HPDE6-E6E7 (cell line): ENCODE results near the gene NOPCHAP1.
"Not testable (repeated sequence)": the region's sequence is repeated elsewhere in the genome, so short reads cannot be mapped to it uniquely, and the experiment has no call there.

Experiments
- DNase-seq: peaks from one replicate; pipeline ENCODE4 v3.0.0; 2011; ENCODE audit warnings: missing footprints; ENCODE audit errors: extremely low spot score

The NOPCHAP1 gene

DNA sequence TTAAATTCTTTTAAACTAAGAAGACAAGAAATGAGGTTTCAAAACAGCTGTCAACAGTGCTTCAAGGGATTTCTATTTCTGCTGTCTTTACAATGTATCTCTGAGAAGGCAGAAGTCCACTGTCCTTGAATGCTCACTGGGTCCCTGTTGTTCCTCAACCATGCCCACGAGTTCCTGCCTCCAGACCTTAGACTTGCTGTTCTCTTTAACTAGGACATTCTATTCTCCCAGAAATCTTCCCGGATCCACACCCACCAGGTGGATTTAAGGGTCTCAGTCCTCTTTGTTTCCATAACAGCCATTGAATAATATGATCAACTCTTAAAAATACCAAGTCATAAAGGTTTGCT is 21.3 kb upstream of the NOPCHAP1 start:
- no peak for DNase-seq

DNA sequence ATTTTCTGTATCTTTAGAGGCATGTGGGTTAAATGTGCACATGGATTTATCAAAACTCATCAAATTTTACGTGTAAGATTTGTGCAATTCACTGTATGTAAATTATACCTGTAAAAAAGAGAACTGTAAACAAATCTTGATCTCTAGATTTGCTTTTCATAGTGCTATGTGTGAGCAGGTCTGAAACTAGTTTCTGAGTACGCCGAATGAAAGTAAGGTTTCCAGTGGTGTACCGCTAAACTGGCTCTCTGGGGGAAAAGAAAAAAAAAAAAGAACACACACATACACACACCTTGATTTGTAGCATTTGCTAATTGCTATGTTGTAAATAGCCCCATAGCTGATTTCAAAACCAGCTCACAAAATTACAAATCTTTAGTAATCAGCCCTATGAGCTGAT is 19.4 kb upstream of the NOPCHAP1 start:
- no peak for DNase-seq

DNA sequence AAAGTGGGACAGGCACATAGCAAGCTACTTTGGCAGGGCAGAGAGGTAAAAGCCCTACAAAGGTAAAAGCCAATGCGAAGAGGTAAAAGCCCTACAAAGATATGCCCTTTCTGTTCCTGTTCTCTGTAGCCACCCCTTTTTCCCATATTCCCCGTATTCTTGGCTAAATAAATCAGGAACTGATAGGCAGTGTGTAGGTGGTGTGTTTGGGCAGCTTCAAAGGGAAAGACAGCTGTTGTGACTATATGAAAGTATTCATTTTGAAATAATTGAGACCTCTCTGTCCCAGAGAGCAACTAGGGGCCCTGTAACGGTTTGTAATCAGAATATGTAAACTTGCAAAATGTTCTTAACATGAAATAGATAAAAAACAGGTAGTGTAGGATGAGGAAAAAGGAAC is 16.8 kb upstream of the NOPCHAP1 start:
- no peak for DNase-seq

DNA sequence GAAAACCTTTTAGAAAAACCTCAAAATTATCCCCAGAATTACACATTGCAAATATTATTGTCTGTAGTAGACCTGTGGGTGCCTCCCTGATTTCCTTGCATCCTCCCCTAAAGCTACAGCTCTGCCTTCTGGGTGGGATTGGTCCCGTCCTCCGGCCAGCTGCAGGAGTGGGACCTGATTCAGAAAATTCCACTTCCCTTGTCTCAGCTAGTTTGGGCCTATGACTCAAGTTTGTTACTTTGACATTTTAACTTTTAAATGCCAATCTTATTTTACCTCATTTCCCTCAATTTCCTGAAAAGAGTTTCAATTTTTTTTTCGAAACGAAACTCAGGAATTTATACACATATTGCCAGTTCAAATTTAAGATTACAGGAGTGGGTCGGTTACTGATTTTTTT is 14.8 kb upstream of the NOPCHAP1 start:
- no peak for DNase-seq

DNA sequence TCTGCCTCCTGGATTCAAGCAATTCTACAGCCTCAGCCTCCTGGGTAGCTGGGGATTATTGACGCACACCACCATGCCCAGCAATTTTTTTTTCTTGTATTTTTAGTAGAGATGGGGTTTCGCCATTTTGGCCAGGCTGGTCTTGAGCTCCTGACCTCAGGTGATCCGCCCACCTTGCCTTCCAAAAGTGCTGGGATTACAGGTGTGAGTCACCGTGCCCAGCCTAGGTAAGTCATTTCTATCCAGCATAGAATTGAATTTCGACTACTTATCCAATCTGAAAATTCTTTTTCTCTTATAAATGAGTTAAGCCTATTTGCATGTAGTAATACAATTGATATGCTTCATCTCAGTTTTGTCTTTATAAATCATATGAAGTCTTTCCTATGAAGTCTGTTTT is 12.9 kb upstream of the NOPCHAP1 start:
- no peak for DNase-seq

DNA sequence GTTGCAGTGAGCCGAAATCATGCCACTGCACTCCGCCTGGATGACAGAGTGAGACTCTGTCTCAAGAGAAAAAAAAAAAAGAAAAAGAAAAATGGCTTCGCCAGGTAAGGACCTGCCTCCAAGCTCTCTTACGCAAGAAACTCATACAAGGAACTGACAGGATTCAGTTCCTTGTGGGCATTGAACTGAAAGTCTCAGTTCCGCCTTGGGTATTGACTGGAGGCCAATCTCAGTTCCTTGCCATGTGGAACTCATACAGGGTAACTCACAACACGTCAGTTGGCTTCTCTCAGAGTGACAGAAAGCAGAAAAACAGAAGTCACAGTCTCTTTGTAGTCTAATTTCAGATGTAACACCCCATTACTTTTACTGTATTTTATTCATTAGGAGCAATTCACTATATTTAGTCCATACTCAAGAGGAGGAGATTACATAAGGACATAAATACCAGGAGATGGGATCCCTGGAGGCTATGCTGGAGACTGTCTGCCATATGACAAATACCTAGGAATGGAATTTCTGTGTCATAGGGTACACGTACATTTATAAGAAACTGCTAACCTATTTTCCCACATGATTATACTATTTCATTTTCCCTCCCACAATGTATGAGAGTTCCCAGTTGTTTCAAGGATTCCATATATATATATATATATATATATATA is 11.4 kb upstream of the NOPCHAP1 start:
- DNase-seq: peak; percentile 38

DNA sequence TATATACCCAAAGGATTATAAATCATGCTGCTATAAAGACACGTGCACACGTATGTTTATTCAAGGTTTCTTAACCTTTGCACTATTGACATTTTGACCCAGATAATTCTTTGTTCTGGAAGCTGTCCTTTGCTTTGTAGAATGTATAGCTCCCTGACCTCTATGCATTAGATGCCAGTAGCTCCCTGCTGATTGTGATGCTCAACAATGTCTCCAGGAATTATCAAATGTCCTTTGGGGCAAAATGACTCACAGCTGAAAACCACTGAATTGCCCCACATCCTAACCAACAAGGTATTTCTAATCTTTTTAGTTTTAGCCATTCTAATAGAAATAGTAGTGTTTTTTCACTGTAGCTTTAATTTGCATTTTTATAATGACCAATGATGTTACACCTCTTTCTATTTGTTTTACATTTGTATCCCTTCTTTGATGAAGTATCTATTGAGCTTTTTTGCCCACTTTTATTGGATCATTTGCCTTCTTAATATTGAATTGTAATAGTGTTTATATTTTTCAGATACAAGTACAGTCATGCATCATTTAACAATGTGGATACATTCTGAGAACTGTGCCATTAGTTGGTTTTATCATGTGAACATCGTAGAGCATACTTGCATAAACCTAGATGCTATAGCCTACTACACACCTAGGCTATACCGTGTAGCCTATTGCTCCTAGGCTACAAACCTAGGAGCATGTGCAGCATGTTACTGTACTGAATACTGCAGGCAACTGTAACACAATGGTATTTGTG is 10.4 kb upstream of the NOPCHAP1 start:
- peak; percentile 54 for DNase-seq

DNA sequence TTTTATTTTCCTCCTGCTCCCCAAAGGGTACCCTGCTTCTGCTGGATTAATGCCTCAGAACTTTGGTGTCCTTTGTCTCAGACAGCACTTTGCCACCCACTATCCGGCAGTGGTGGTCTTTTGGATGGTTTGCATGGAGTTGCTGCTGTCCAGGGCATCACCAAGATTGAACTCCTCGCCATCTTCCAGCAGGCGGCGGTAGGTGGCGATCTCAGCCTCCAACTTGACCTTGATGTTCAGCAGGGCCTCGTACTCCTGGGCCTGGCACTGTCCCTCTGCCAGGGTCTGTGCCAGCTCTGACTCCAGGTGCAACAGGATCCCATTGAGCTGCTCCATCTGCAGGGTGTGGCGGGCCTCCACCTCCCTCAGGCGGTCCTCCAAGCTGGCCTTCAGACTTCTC is 9.4 kb upstream of the NOPCHAP1 start:
- DNase-seq: no peak

DNA sequence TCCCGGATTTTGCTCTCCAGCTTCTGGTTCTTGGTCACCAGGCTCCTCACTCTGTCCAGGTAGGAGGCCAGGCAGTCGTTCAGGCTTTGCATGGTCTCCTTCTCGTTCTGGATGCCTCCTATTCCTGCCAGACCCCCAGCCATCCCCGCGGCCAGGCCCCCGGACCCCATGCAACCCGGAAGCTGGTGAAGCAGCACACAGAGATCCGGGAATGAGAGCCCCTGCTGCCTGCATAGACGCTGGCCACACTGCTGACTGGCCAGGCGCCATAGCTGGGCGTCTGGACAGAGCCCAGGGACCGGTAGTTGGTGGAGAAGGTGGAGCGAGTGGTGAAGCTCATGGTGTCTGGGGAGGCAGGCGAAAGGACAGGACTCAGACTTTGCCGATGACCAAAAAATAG is 8.4 kb upstream of the NOPCHAP1 start:
- not testable (repeated sequence) for DNase-seq

DNA sequence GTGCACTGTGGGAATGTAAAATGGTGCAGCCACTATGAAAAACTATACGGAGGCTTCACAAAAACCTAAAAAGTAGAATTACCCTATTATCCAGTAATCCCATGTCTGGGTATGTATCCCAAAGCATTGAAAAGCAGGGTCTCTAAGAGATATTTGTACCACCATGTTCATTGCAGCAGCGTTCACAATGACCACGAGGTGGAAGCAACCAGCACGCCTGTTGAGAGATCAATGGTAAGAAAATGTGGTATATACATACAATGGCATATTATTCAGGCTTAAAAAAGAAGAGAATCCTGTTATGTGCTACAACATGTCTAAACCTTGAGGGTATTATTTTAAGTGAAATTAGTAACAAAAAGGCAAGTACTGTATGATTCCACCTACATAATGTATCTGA is 910 bp upstream of the NOPCHAP1 start:
- no peak for DNase-seq

DNA sequence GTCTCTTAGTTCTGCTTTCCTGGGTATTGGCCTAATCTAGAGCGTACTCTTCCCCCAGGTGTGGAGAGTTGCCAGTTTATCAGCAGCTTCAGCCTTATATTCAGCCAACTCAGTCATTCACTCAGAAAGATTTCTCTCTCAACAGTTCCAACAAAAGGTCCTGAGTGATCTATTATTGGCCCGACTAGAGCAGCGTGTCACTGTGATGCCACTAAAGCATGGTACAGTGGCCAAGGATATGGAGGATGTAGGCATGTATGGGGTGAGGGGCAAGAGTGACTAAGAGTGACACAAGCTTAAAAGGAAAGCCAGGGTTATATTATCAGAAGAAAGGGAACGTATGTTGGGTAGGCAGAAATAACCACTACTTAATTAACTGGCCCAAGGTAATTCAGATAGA is 4.8 kb downstream of the NOPCHAP1 start:
- no peak for DNase-seq

DNA sequence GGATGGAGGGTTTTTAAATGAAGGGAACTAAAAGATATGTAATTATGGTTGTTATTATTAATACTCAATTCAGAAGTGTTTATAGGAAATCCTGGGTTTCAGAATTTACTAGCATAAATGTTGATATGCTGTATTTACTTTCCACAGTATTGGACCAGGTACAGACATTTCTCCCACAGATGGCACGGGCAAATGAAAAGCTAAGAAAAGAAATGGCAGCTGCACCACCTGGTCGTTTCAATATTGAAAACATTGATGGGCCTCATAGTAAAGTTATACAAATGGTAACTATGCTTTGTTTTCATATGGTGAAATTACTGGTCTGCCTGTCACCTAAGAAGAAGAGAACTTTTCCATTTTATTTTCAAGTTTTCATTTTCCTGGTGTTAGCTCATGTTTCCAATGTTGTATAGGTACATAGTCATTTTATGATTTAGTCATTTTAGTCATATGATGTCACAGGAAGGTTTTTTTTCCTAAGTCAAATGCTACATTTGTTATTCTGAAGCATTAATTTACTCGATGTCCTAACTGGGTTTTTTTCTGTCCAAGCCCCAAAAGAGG is 5.5 kb downstream of the NOPCHAP1 start:
- no peak for DNase-seq

DNA sequence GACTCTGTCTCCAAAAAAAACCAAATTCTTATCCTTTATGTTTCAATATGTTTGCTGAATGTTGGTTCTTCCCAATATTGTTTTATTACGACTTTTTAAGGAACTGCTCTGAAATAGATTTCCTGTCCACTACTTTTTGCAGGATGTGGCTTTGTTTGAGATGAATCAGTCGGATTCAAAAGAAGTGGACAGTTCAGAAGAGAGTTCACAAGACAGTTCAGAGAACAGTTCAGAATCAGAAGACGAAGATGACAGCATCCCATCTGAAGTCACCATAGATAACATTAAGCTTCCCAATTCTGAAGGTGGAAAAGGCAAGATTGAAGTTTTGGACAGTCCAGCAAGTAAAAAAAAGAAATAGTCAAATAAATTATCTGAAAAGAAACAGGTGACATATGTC is 8.2 kb downstream of the NOPCHAP1 start:
- DNase-seq: no peak

DNA sequence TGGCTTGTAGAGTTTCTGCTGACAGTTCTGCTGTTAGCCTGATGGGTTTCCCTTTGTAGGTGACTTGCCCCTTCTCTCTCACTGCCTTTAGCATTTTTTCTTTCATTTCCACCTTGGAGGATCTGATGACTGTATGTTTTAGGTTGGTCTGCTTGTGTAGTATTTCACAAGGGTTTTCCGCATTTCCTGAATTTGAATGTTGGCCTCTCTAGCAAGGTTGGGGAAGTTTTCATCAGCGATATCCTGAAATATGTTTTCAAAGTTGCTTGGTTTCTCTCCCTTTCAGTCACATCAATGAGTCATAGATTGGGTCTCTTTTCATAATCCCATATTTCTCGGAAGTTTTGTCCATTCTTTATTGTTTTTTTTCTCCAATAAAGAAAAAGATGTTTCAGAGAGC is 11.4 kb downstream of the NOPCHAP1 start:
- DNase-seq: no peak

DNA sequence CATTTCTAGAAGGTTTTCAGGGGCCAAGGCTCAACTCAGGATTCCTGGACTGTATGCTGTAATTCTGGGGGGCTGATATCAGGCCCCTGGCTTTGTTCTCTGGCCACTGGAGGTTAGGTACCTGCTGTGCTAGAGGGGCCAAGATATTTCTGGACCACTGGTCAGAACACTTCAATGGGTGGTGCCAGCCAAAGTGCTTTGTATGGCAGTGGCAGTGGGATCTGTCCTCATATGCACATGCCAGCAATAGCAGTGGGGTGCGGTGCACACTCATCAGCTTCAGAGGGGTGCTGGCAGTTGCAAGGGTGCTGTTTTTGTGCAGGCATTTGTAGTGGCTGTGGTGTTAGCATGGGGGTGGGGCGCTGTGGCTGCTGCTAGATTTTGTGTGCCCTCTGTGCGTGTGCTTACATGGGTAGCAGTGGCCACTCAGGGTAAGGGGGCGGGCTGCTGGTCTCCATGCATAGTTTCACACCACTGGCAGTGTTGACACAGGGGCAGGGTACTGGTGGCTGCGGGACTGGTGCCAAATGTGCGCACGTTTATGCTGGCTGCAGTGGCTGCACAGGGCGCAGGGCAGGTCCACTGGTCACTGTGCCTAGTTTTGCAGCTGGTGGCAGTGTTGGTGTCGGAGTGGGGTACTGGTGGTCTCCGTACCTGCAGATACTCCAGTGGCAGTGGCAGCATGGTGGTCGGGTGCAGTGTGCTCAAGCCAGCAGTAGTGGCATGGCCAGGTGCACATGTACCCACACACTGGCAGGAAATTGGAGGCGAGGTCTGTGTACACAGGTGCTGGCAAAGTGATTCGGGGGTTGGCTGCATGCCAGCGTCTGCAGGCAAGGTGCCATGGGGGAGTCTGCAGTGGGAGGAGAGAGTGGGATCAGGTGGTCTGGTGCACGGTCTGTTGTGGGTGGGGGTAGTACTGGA is 12.6 kb downstream of the NOPCHAP1 start:
- DNase-seq: no peak

DNA sequence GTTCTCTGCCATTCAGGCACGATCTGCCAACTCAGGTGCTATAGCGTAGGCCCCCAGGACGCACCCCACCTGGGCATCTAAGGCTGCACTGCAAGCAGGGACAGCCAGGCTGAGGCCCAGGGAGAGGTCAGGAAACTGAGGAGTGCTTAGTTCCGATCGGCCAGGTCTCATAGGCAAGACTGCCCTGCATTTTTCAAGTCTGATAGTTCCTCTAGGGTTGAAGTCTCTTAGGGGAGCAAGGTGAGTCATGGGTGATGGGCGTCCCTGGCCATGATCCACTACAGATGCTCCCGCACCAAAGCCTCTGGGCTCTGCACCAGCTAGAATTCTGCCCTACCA is 13.2 kb downstream of the NOPCHAP1 start:
- no peak for DNase-seq

DNA sequence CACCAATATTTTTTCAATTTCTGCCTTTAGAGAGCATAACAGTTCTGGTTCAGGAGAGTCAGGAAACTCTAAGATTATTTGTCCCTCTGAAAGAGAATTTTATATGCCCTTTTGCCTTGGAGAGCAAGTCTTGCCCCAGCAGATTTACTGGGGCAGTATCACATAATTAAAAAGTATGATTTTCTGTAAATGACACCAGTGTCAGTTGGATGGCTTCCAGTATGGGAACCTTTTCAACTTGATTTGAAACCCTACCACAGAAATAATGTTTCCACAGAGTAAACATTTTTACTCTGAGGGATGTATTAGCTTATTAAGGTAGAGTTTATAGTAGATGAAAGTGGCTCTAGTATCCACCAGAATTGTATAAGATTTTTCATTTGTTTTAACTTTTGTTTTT is 15.4 kb downstream of the NOPCHAP1 start:
- no peak for DNase-seq

DNA sequence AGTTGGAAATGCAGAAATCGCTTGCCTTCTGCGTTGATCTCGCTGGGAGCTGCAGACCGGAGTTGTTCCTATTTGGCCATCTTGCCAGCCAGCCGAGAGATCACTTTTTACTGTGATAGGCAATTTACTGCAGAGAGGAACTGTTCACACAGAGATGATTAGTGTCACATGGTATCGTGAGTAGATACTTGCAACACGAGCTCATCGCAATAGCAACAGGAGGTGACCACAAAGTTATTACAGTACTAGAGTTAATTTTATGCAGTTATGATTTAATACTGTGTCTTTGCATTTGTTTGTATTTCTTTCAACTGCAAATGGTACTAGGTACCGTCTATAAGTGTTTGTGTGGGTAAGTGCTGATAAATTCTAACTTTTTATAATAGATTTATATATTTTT is 27.8 kb downstream of the NOPCHAP1 start:
- no peak for DNase-seq

DNA sequence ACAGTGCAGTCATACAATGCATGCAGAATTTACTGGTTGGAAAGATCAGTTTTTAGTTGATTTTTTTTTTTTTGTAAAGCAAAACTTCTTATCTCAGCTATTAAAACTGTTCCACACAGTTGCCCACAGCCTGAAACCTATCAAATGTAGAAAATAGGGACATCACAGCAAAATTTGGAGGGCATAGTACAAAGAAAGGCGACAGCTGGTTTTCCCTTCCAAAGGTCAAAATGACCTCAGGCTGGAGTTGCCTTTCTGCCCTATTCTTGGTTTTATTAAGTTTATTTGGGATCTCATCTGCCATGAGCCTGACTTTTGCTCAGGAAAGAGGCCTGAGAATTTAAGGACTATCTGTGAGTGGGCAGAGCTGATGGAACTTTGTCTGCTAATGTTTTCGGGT is 28.5 kb downstream of the NOPCHAP1 start:
- DNase-seq: no peak

DNA sequence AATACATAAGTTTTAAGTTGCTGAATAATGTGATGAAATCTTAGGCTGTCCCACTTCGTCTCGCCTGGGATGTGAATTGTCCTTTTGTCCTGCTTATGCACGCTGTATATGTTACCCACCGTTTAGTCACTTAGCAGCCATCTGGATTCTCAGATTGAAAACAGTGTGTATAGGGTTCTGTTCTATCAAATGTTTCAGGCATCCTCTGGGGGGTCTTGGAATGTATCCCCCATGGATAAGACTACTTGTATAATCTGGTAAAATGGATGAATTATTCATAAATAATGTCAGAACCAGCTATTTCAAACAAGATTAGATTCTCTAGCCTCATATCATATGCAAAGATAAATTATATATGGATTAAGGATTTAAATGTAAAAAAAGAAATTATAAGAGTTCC is 29.4 kb downstream of the NOPCHAP1 start:
- no peak for DNase-seq

DNA sequence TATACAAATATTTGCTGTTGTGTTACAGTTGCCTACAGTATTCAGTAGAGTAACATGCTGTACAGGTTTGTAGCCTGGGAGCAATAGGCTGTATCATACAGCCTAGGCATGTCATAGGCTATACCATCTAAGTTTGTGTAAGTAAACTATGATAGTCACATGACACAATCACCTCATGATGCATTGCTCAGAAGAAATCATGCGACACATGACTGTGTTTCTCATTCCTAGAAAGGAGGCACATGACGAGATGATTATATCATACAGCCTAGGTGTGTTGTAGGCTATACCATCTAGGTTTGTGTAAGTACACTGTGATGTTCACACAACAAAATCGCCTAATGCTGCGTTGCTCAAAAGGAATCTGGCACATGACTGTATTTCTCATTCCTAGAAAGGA is 31.9 kb downstream of the NOPCHAP1 start:
- DNase-seq: no peak

DNA sequence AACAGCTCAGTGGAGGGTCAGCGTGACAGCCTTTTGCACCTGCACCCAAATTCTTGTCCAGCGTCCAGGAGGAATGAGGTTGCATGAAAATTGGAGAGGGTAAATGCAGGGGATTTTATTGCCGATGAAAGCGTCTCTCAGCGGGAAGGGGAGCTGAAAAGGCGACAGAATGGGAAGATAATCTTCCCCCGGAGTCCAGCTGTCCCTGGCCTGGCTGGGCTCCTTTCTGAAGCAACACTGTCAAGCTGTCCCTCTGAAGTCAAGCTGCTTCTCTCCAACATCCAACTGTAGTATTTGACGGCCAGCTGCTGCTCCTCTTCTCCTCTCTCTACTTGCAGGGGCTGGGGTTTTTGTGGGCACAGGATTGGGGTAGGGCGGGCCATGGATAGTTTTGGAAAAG is 32.7 kb downstream of the NOPCHAP1 start:
- no peak for DNase-seq
